Measurements from ENCODE around the gene ZNF200.

ZNF200 gene

DNA sequence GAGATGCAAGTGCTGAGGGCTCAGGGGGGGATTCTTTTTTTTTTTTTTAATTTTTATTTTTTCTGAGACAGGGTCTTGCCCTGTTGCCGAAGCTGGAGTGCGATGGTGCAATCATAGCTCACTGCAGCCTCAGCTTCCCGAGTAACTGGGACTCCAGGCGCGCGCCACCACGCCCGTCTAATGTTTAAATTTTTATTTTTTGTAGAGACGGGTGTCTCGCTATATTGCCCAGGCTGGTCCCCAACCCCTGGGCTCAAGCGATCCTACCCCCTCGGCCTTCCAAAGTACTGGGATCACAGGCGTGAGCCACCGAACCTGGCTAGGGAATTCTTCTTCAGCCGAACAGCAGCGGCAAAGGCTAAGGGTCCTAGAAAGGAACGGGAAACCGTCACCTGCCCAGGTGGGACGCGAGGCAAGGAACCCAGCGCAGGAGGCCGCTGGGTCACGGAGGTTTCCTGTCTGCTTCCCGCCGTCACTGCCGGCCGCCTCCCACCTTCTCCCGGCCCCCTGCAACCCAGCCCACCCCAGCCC lies 60.3 kb downstream of the ZNF200 start:
- no peak for FAIRE-seq

DNA sequence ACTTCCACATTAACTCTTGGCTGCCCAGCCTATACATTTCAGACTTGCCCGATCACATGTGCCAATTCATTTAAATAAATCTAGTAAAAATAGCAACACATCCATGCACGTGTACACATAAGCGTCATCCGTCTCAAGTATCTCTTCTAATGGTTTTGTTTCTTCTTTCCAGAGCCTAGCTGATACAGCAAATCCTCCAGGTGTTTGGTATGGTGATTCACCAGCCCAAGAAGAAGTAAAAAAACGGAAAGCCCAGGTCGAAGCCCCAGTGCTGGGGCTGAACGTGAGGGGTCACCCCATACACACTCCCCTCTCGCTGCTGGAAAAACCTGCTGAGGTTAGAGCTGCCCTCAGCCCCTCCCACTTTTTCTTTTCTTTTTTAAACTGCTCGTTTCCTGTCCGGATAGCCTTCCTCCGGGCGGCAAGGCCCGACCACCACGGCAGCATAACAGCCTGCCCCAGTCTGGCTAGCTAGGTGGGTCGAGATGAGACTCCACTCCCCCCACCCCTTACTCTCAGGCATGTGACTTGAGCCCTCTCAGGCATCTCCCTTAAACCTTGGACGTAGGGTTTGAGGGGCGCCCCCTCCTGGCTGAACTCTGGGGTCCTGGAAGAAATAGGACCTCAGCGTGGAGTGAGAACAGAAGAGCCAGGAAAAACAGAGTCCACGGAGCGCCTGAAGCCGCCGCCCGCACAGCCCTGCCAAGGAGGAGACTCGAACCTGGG lies 60.9 kb downstream of the ZNF200 start:
- no peak for FAIRE-seq
